Keratinocyte (primary cell): ENCODE data around the gene EIF3A.

Experiments used
- EZH2 ChIP-seq: IDR thresholded peaks from one replicate; pipeline ENCODE4 v1.6.1; 2012; ENCODE audit warnings: inconsistent platforms, mild to moderate bottlenecking, low read length, moderate library complexity
- TF ChIP-seq, protein P1 (sequence below), 3 experiments: IDR thresholded peaks in 1 of 3; conservative IDR thresholded peaks in 1 of 3; optimal IDR thresholded peaks in 1 of 3; 2 replicates in 2 of 3; 3 replicates in 1 of 3; pipeline versions ENCODE3 to v1.5.1; 2011; ENCODE audit warnings: low read length in 3 of 3, mild to moderate bottlenecking in 3 of 3, moderate library complexity in 2 of 3, control low read depth in 1 of 3, inconsistent platforms in 1 of 3; ENCODE audit not compliant: insufficient read depth in 2 of 3; ENCODE audit errors: extremely low read depth in 1 of 3

DNA sequence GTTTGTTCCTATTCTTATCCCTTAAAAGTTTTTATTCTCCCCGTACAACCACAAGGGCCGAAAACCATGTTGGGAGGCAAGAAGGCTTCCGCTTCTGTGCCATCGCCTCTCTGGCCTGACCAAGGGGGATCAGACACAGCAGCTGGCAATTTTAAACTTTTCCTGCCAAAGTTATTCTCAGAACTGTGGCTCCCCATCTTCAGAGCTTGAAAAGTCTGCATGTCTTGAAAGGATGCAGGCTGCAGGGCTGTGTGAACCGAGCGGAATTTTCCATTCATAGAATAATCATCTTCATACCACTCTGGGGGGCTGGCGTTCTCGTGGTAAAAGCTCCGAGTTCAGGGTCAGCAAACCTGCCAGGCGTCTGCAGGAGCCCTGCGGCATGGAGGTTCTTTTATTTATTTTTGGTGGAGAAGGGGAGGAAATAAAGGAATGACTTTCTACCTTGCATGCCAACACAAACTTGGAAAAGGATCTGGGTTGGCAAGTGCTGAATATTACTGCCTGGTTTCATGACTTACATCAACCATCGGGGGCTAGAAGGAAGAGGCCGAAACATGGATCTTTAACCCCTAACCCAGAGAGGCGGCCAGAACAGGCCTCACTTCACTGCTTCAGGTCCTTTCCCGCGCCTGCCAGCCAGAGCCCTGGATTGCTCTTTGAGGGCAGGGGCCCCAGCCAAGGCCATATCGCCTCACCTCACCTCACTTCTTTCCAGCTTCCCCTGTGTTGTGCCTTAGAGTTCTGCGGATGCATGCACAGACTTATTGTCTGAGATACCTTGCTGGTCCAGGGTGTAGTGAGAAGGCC is 54.1 kb downstream of the EIF3A start:
- TF ChIP-seq, protein P1, sequence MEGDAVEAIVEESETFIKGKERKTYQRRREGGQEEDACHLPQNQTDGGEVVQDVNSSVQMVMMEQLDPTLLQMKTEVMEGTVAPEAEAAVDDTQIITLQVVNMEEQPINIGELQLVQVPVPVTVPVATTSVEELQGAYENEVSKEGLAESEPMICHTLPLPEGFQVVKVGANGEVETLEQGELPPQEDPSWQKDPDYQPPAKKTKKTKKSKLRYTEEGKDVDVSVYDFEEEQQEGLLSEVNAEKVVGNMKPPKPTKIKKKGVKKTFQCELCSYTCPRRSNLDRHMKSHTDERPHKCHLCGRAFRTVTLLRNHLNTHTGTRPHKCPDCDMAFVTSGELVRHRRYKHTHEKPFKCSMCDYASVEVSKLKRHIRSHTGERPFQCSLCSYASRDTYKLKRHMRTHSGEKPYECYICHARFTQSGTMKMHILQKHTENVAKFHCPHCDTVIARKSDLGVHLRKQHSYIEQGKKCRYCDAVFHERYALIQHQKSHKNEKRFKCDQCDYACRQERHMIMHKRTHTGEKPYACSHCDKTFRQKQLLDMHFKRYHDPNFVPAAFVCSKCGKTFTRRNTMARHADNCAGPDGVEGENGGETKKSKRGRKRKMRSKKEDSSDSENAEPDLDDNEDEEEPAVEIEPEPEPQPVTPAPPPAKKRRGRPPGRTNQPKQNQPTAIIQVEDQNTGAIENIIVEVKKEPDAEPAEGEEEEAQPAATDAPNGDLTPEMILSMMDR (optimal IDR thresholded peaks at IDR 0.05 in 1 of 3, IDR thresholded peaks at IDR 0.05 in 1 of 3, conservative IDR thresholded peaks at IDR 0.05 in 1 of 3; ENCODE audit: extremely low read depth in 1 of 3, insufficient read depth in 2 of 3, low read length in 3 of 3): no peak
- no peak for TF ChIP-seq EZH2
